GM23248 (cell line): Measurements from ENCODE around the gene RNF225.

ENCODE experiments used
- EZH2 ChIP-seq: fragments of 200-600 bp; sonication (generic); IDR thresholded peaks from 2 replicates; pipeline ENCODE4 v1.6.1; 2018; ENCODE audit warnings: antibody characterized with exemption, mild to moderate bottlenecking; ENCODE audit not compliant: insufficient read depth, poor library complexity, severe bottlenecking
- EZH2phosphoT487 ChIP-seq: fragments of 200-600 bp; sonication (generic); IDR thresholded peaks from 2 replicates; pipeline ENCODE4 v1.6.1; 2018; ENCODE audit warnings: antibody characterized with exemption, moderate library complexity, mild to moderate bottlenecking, low read depth; ENCODE audit not compliant: insufficient read depth

- no peak for TF ChIP-seq EZH2
- TF ChIP-seq EZH2phosphoT487, result no peak
Observed at GRCh38 chr19:58429745-58430144, 34.3 kb downstream of the RNF225 start.
